ENCODE data around the gene DEDD2.

- TF ChIP-seq TAF1 (IDR thresholded peaks at IDR 0.05; ENCODE audit: borderline replicate concordance, low read depth, low read length) (no peak), POLR2AphosphoS5 (IDR thresholded peaks at IDR 0.05; ENCODE audit: low read depth, low read length) (no peak)
Observed at GRCh38 chr19:42253245-42254088, 36.0 kb upstream of the DEDD2 start.

Measured in GM12892 (cell line).